WERI-Rb-1 (cell line): ENCODE measurements around the gene LAMTOR4.
A peak's percentile ranks its signal among the peaks of the same experiment; 100 is the strongest.
"Not testable (repeated sequence)": the region's sequence is repeated elsewhere in the genome, so short reads cannot be mapped to it uniquely, and the experiment has no call there.

ENCODE experiments used
- DNase-seq: peaks from one replicate; pipeline ENCODE4 v3.0.0-alpha.2; 2020
- H3K27ac ChIP-seq: fragments of 250-450 bp; sonication (Bioruptor Pico); 2 replicates; pipeline ENCODE4 v1.5.1; 2020; ENCODE audit warnings: mild to moderate bottlenecking, moderate library complexity
- H3K27me3 ChIP-seq: fragments of 250-450 bp; sonication (Bioruptor Pico); 2 replicates; pipeline ENCODE4 v1.5.1; 2021; ENCODE audit warnings: mild to moderate bottlenecking, low read depth, moderate library complexity; ENCODE audit not compliant: insufficient read depth, severe bottlenecking
- H3K36me3 ChIP-seq: fragments of 250-450 bp; sonication (Bioruptor Pico); 2 replicates; pipeline ENCODE4 v1.5.1; 2020; ENCODE audit warnings: mild to moderate bottlenecking, moderate library complexity
- H3K4me3 ChIP-seq: 2 replicates; pipeline ENCODE4 v1.5.1; 2011; ENCODE audit warnings: low read depth, mild to moderate bottlenecking, control low read depth, low read length
- H3K9me3 ChIP-seq: fragments of 250-450 bp; sonication (Bioruptor Pico); 2 replicates; pipeline ENCODE4 v1.5.1; 2021; ENCODE audit warnings: mild to moderate bottlenecking, moderate library complexity; ENCODE audit not compliant: severe bottlenecking
- CTCF ChIP-seq: IDR thresholded peaks from 2 replicates; pipeline ENCODE4 v1.5.1; 2011; ENCODE audit warnings: low read depth, mild to moderate bottlenecking, control low read depth, inconsistent platforms, low read length

The LAMTOR4 gene

GRCh38 chr7:100126239-100126930, 22.3 kb upstream of the LAMTOR4 start:
- DNase-seq, result no peak
- H3K27ac ChIP-seq, result peak overlapping the region; percentile 91
- TF ChIP-seq CTCF, result no peak
- peak overlapping the region; percentile 95 for H3K4me3 ChIP-seq
- H3K27me3 ChIP-seq, result no peaks in the 10 kb centered on the region
- H3K9me3 ChIP-seq, result no peaks in the 10 kb centered on the region
- peaks cover 8% of the 10 kb centered on the region; the same call in 1 of the 2 replicates for H3K36me3 ChIP-seq

DNA sequence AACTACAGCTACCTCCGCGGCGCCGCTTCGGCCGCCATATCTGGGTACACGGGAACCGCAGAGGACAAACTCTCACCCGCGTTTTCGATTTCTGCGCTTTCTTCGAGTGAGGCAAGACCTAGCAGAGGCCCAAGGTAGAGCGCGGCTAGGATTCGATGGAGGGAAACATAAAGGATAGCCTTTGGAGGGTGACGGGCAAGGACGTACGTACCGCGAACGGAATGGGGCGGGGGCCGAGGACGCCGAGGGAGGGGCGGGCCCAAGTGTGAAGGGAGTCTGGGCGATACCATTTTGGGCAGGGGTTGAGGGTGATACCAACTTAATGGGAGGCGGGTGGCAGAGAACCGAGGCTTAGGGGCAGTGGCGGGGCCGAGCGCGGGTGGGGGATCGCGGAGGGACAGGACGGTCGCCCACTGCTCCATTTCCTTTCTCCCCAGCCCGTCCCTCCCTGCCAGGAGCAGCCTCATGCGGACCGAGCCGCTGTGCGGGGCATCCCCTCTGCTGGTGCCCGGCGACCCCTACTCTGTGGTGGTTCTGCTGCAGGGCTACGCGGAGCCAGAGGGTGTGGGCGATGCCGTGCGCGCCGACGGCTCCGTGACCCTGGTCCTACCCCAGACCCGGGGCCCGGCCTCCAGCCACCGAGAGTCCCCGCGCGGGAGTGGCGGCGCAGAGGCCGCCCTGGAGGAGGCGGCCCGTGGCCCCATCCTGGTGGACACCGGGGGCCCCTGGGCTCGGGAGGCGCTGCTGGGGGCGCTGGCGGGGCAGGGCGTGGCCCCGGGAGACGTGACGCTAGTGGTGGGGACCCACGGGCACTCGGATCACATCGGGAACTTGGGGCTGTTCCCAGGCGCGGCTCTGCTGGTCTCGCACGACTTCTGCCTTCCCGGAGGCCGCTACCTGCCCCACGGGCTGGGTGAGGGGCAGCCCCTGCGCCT, 21.5 kb upstream of the LAMTOR4 start, which contains the start of gene MBLAC1:
Gene MBLAC1, plus strand, starts transcription at position 37 of the 935 bp plus-strand sequence. Its CDS starts 429 bp downstream, at position 466.
- H3K27me3 ChIP-seq, result no peaks in the 10 kb centered on the region
- no peaks in the 10 kb centered on the region for H3K9me3 ChIP-seq
- H3K4me3 ChIP-seq, result peak within 1 kb of the TSS; percentile 95
- DNase-seq, result peak; percentile 92
- H3K36me3 ChIP-seq, result peaks cover 8% of the 10 kb centered on the region; the same call in 1 of the 2 replicates
- H3K27ac ChIP-seq, result peak within 1 kb of the TSS; percentile 91
- no peak for TF ChIP-seq CTCF

GRCh38 chr7:100127866-100128636, 20.7 kb upstream of the LAMTOR4 start:
- Histone ChIP-seq H3K27me3 (no peaks in the 10 kb centered on the region), H3K27ac (peak overlapping the region; percentile 91), H3K9me3 (no peaks in the 10 kb centered on the region), H3K4me3 (peak overlapping the region; percentile 95), H3K36me3 (peaks cover 8% of the 10 kb centered on the region; the same call in 1 of the 2 replicates)
- no peak for TF ChIP-seq CTCF
- peak; percentile 32 for DNase-seq

GRCh38 chr7:100128637-100128963, 20.1 kb upstream of the LAMTOR4 start:
- Histone ChIP-seq H3K4me3 (no peak overlapping the region), H3K27ac (no peak overlapping the region), H3K36me3 (peaks cover 8% of the 10 kb centered on the region; the same call in 1 of the 2 replicates)

GRCh38 chr7:100130220-100130607, 18.5 kb upstream of the LAMTOR4 start:
- not testable (repeated sequence) for H3K9me3 ChIP-seq, H3K4me3 ChIP-seq, DNase-seq, H3K36me3 ChIP-seq, H3K27me3 ChIP-seq, H3K27ac ChIP-seq

More at GRCh38 chr7:100128637-100128963, 20.1 kb upstream of the LAMTOR4 start:
- DNase-seq, result no peak
- no peaks in the 10 kb centered on the region for H3K9me3 ChIP-seq
- no peak for TF ChIP-seq CTCF
- H3K27me3 ChIP-seq, result no peaks in the 10 kb centered on the region
